Brain microvascular endothelial cell (primary cell): Measurements from ENCODE around the gene TNIP3.
A peak's percentile ranks its signal among the peaks of the same experiment; 100 is the strongest.
"Not testable (repeated sequence)": the region's sequence is repeated elsewhere in the genome, so short reads cannot be mapped to it uniquely, and the experiment has no call there.

ENCODE experiments used
- DNase-seq: peaks from one replicate; pipeline ENCODE4 v3.0.0-alpha.2; 2020
- H3K27ac ChIP-seq: fragments of 250-450 bp; sonication (Bioruptor Pico); 2 replicates; pipeline ENCODE4 v1.5.1; 2020; ENCODE audit warnings: mild to moderate bottlenecking, moderate library complexity
- H3K27me3 ChIP-seq: fragments of 250-450 bp; sonication (Bioruptor Pico); replicated peaks from 2 replicates; pipeline ENCODE4 v1.5.1; 2020; ENCODE audit warnings: mild to moderate bottlenecking
- H3K36me3 ChIP-seq: fragments of 250-450 bp; sonication (Bioruptor Pico); replicated peaks from 2 replicates; pipeline ENCODE4 v1.5.1; 2020; ENCODE audit warnings: mild to moderate bottlenecking
- H3K4me3 ChIP-seq: 2 replicates; pipeline ENCODE4 v1.5.1; 2011; ENCODE audit warnings: low read depth, mild to moderate bottlenecking, control low read depth, low read length, moderate library complexity
- in situ Hi-C: cut with HindIII; loops from 2 replicates; pipeline ENCODE4 v1.10.0; 2017; ENCODE audit warnings: low sequenced_read_pairs, low pct_ligation_motif_present
- TF ChIP-seq, protein P1 (sequence below): IDR thresholded peaks from 2 replicates; pipeline ENCODE4 v1.5.1; 2011; ENCODE audit warnings: low read depth, mild to moderate bottlenecking, moderate library complexity, low read length, control low read depth, inconsistent platforms; ENCODE audit errors: missing control alignments

The TNIP3 gene

DNA sequence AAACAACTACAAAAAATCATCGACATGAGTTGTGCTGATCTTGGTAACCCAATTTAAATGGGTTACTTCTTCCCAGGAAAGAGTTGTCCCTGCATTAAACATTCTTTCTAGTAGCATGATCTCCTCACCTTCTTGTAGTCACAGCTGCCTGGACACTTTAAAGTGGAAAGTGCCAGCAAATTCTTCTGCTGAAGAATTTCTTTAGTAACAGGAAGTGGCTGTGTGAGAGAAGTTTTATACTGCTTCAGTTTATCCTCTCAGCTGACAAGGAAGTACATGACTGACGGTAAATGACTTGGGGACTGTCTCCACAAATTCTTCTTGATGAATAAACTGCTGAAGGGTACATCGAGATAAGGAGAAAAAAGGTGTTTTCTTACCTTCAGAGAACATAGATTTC is 18.2 kb upstream of the TNIP3 start:
- Histone ChIP-seq H3K4me3 (no peak overlapping the region), H3K27ac (no peak overlapping the region), H3K36me3 (no peaks in the 10 kb centered on the region), H3K27me3 (no peaks in the 10 kb centered on the region)
- peak; percentile 2 for DNase-seq
- TF ChIP-seq, protein P1, sequence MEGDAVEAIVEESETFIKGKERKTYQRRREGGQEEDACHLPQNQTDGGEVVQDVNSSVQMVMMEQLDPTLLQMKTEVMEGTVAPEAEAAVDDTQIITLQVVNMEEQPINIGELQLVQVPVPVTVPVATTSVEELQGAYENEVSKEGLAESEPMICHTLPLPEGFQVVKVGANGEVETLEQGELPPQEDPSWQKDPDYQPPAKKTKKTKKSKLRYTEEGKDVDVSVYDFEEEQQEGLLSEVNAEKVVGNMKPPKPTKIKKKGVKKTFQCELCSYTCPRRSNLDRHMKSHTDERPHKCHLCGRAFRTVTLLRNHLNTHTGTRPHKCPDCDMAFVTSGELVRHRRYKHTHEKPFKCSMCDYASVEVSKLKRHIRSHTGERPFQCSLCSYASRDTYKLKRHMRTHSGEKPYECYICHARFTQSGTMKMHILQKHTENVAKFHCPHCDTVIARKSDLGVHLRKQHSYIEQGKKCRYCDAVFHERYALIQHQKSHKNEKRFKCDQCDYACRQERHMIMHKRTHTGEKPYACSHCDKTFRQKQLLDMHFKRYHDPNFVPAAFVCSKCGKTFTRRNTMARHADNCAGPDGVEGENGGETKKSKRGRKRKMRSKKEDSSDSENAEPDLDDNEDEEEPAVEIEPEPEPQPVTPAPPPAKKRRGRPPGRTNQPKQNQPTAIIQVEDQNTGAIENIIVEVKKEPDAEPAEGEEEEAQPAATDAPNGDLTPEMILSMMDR = no peak
- in situ Hi-C loops = no loop called here

DNA sequence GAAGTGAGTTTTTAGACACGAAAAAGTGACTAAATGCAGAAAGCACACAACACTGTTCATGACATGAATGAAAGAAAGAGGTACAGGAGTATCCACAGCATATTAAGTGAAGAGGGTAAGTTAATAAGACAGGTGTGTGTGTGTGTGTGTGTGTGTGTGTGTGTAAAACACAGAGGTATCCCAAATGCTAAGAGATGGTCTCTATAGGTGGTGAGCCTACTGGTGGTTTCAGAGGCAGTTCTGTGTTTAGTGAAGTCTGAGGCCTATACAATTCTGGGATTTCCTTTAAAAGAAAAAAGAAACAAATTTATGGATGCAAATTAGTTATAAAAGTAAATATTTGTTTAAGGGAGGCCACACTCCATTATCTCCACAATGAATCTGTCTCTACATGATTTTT is 17.4 kb upstream of the TNIP3 start:
- TF ChIP-seq, protein P1 = no peak
- no peaks in the 10 kb centered on the region for H3K36me3 ChIP-seq
- H3K4me3 ChIP-seq = no peak overlapping the region
- no peak overlapping the region for H3K27ac ChIP-seq
- H3K27me3 ChIP-seq = no peaks in the 10 kb centered on the region
- in situ Hi-C loops = no loop called here
- no peak for DNase-seq

- no peaks in the 10 kb centered on the region for H3K27me3 ChIP-seq
- H3K27ac ChIP-seq = no peak overlapping the region
- TF ChIP-seq, protein P1 = no peak
- in situ Hi-C loops = no loop called here
- H3K36me3 ChIP-seq = no peaks in the 10 kb centered on the region
- no peak for DNase-seq
- no peak overlapping the region for H3K4me3 ChIP-seq
Measured at GRCh38 chr4:121180558-121180957, 16.4 kb upstream of the TNIP3 start.

GRCh38 chr4:121177246-121178137 is 13.4 kb upstream of the TNIP3 start:
- no peak for DNase-seq
- no peak overlapping the region for H3K4me3 ChIP-seq
- H3K27me3 ChIP-seq = no peaks in the 10 kb centered on the region
- H3K36me3 ChIP-seq = no peaks in the 10 kb centered on the region
- in situ Hi-C loops = no loop called here
- TF ChIP-seq, protein P1 = no peak
- H3K27ac ChIP-seq = no peak overlapping the region

DNA sequence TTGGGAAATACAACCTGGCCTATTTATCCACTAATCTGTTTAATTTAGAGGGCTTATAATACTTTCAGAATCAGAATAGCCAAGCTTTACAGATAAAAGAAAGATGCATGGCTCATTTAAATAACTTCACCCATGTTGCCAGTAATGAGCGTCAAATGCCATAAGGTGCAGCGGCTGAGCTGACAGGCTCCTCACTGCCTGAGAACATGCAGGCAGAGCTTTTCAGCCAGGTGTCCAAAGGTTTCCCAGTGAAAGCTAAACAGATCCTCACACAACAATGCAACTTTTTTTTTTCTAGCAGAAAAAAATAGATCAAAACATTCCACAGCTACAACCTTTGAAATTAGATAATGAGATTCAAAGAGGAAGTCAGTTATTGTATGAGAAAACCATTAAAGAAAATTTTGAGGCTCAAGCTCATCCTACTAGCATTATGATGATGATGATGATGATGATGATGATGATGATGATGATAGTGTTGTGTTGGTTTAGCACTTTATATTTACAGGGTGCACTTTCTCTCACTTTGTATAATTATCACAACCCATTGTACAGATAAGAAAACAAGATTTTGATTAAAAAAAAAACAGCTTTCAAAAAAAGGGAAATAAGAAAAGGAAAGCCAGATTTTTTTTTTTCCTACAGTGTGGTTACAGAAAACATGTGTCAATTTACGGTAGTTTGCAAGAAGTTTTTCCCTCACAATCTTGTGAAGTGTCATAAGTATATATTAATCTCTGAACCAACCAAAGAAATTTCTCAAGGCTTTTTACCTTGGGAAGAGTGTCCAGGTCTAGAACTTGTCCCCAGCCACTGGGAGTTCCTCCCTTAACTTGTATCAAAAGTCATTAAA is 12.2 kb upstream of the TNIP3 start:
- Histone ChIP-seq H3K4me3 (no peak overlapping the region), H3K27me3 (no peaks in the 10 kb centered on the region), H3K27ac (no peak overlapping the region), H3K36me3 (no peaks in the 10 kb centered on the region)
- TF ChIP-seq, protein P1 = no peak
- DNase-seq = no peak
- in situ Hi-C loops = no loop called here

GRCh38 chr4:121171477-121171876 is 7.4 kb upstream of the TNIP3 start:
- H3K27ac ChIP-seq, in situ Hi-C loops, H3K27me3 ChIP-seq, H3K4me3 ChIP-seq, DNase-seq, H3K36me3 ChIP-seq: not testable (repeated sequence)
